MM.1S (cell line): ENCODE measurements around the gene BCAS3.

Experiments used
- DNase-seq: peaks from one replicate; pipeline ENCODE4 v3.0.0-alpha.2; 2015
- H2AFZ ChIP-seq: fragments of 300-600 bp; sonication (generic); 2 replicates; pipeline ENCODE4 v1.6.0; 2016; ENCODE audit warnings: antibody characterized with exemption, low read length
- H3F3A ChIP-seq: fragments of 300-600 bp; sonication (generic); 2 replicates; pipeline ENCODE4 v1.6.1; 2016; ENCODE audit warnings: mild to moderate bottlenecking, antibody characterized with exemption, low read length, moderate library complexity, mixed read lengths; ENCODE audit not compliant: insufficient read depth
- H3K27ac ChIP-seq: fragments of 300-600 bp; sonication (generic); 2 replicates; pipeline ENCODE4 v1.5.1; 2016; ENCODE audit warnings: mild to moderate bottlenecking, low read length
- H3K27me3 ChIP-seq: fragments of 300-600 bp; sonication (generic); replicated peaks from 2 replicates; pipeline ENCODE4 v1.6.0; 2016; ENCODE audit warnings: low read length; ENCODE audit not compliant: insufficient read depth
- H3K36me3 ChIP-seq: fragments of 300-600 bp; sonication (generic); replicated peaks from 2 replicates; pipeline ENCODE4 v1.6.1; 2016; ENCODE audit warnings: mild to moderate bottlenecking, low read length, mixed read lengths; ENCODE audit not compliant: insufficient read depth
- H3K4me1 ChIP-seq: fragments of 300-600 bp; sonication (generic); 2 replicates; pipeline ENCODE4 v1.6.1; 2016; ENCODE audit warnings: low read length, mixed read lengths
- H3K4me2 ChIP-seq: fragments of 300-600 bp; sonication (generic); 2 replicates; pipeline ENCODE4 v1.6.0; 2016; ENCODE audit warnings: low read depth, low read length
- H3K4me3 ChIP-seq: fragments of 300-600 bp; sonication (generic); 2 replicates; pipeline ENCODE4 v1.5.1; 2016; ENCODE audit warnings: low read length, mixed read lengths
- H3K79me2 ChIP-seq: fragments of 300-600 bp; sonication (generic); 2 replicates; pipeline ENCODE4 v1.6.1; 2016; ENCODE audit warnings: mixed run types, low read length, mixed read lengths
- H3K9ac ChIP-seq: fragments of 300-600 bp; sonication (generic); 2 replicates; pipeline ENCODE4 v1.6.1; 2016; ENCODE audit warnings: low read length, mixed read lengths
- H3K9me2 ChIP-seq: fragments of 300-600 bp; sonication (generic); replicated peaks from 2 replicates; pipeline ENCODE4 v1.6.1; 2016; ENCODE audit warnings: mild to moderate bottlenecking, low read length, mixed read lengths; ENCODE audit not compliant: insufficient read depth
- H3K9me3 ChIP-seq: fragments of 300-600 bp; sonication (generic); replicated peaks from 2 replicates; pipeline ENCODE4 v1.6.1; 2016; ENCODE audit warnings: mild to moderate bottlenecking, low read length, mixed read lengths; ENCODE audit not compliant: insufficient read depth
- H4K20me1 ChIP-seq: fragments of 300-600 bp; sonication (generic); 2 replicates; pipeline ENCODE4 v1.6.1; 2016; ENCODE audit warnings: mild to moderate bottlenecking, low read length, moderate library complexity, mixed read lengths; ENCODE audit not compliant: insufficient read depth
- CTCF ChIP-seq: fragments of 300-600 bp; sonication (generic); IDR thresholded peaks from 2 replicates; pipeline ENCODE4 v1.5.1; 2016; ENCODE audit warnings: antibody characterized with exemption, low read length, mixed read lengths
- EZH2 ChIP-seq: fragments of 300-600 bp; sonication (generic); optimal IDR thresholded peaks from 2 replicates; pipeline ENCODE3; 2017; ENCODE audit warnings: low read depth, mild to moderate bottlenecking, antibody characterized with exemption, low read length, mixed read lengths
- EZH2phosphoT487 ChIP-seq: fragments of 300-600 bp; sonication (generic); IDR thresholded peaks from 2 replicates; pipeline ENCODE4 v1.6.1; 2018; ENCODE audit warnings: antibody characterized with exemption, low read length

BCAS3 gene

GRCh38 chr17:61209525-61209924 is 531.9 kb downstream of the BCAS3 start:
- H3K4me1 ChIP-seq, result no peaks in the 10 kb centered on the region
- no peak overlapping the region for H3K9ac ChIP-seq
- no peaks in the 10 kb centered on the region for H4K20me1 ChIP-seq
- H3K4me3 ChIP-seq, result no peak overlapping the region
- H3K79me2 ChIP-seq, result no peaks in the 10 kb centered on the region
- H3K9me3 ChIP-seq, result no peaks in the 10 kb centered on the region
- TF ChIP-seq EZH2 (no peak), CTCF (no peak), EZH2phosphoT487 (no peak)
- no peaks in the 10 kb centered on the region for H3F3A ChIP-seq
- DNase-seq, result no peak
- H2AFZ ChIP-seq, result no peak overlapping the region
- no peaks in the 10 kb centered on the region for H3K9me2 ChIP-seq
- no peaks in the 10 kb centered on the region for H3K27me3 ChIP-seq
- H3K27ac ChIP-seq, result no peak overlapping the region
- no peak overlapping the region for H3K4me2 ChIP-seq
- H3K36me3 ChIP-seq, result no peaks in the 10 kb centered on the region

GRCh38 chr17:61211236-61211635 is 533.6 kb downstream of the BCAS3 start:
- H3K9ac ChIP-seq, result no peak overlapping the region
- no peak for DNase-seq
- no peak overlapping the region for H3K27ac ChIP-seq
- H3K79me2 ChIP-seq, result no peaks in the 10 kb centered on the region
- H3K9me2 ChIP-seq, result no peaks in the 10 kb centered on the region
- no peaks in the 10 kb centered on the region for H3K27me3 ChIP-seq
- H4K20me1 ChIP-seq, result no peaks in the 10 kb centered on the region
- TF ChIP-seq EZH2 (no peak), EZH2phosphoT487 (no peak), CTCF (no peak)
- H3F3A ChIP-seq, result no peaks in the 10 kb centered on the region
- no peaks in the 10 kb centered on the region for H3K9me3 ChIP-seq
- no peaks in the 10 kb centered on the region for H3K36me3 ChIP-seq
- H3K4me2 ChIP-seq, result no peak overlapping the region
- H2AFZ ChIP-seq, result no peak overlapping the region
- H3K4me1 ChIP-seq, result no peaks in the 10 kb centered on the region
- H3K4me3 ChIP-seq, result no peak overlapping the region

- TF ChIP-seq EZH2 (no peak), CTCF (no peak), EZH2phosphoT487 (no peak)
- no peaks in the 10 kb centered on the region for H3K79me2 ChIP-seq
- no peak overlapping the region for H3K4me3 ChIP-seq
- H3F3A ChIP-seq, result no peaks in the 10 kb centered on the region
- H3K9me2 ChIP-seq, result no peaks in the 10 kb centered on the region
- no peak for DNase-seq
- no peak overlapping the region for H2AFZ ChIP-seq
- H3K9ac ChIP-seq, result no peak overlapping the region
- H4K20me1 ChIP-seq, result no peaks in the 10 kb centered on the region
- H3K27me3 ChIP-seq, result no peaks in the 10 kb centered on the region
- no peaks in the 10 kb centered on the region for H3K4me1 ChIP-seq
- no peak overlapping the region for H3K27ac ChIP-seq
- H3K4me2 ChIP-seq, result no peak overlapping the region
- H3K36me3 ChIP-seq, result no peaks in the 10 kb centered on the region
- H3K9me3 ChIP-seq, result no peaks in the 10 kb centered on the region
Observed at GRCh38 chr17:61212655-61213054, 535.0 kb downstream of the BCAS3 start.

- H3K27ac ChIP-seq, result no peak overlapping the region
- H4K20me1 ChIP-seq, result no peaks in the 10 kb centered on the region
- H3K9ac ChIP-seq, result no peak overlapping the region
- H3K27me3 ChIP-seq, result no peaks in the 10 kb centered on the region
- no peak for DNase-seq
- no peak overlapping the region for H3K4me2 ChIP-seq
- no peaks in the 10 kb centered on the region for H3K79me2 ChIP-seq
- peaks cover 12% of the 10 kb centered on the region for H3K4me1 ChIP-seq
- no peak for TF ChIP-seq CTCF
- H3K4me3 ChIP-seq, result no peak overlapping the region
- no peaks in the 10 kb centered on the region for H3K36me3 ChIP-seq
- H3F3A ChIP-seq, result no peaks in the 10 kb centered on the region
- no peaks in the 10 kb centered on the region for H3K9me2 ChIP-seq
- H3K9me3 ChIP-seq, result no peaks in the 10 kb centered on the region
- no peak overlapping the region for H2AFZ ChIP-seq
Observed at GRCh38 chr17:61214753-61215152, 537.1 kb downstream of the BCAS3 start.
